ENCODE results near the gene EML4. TPM values are rescaled to one million over a fixed set of nuclear protein-coding genes. Genes with fewer than 3 reads are reported as not detected.

The EML4 gene
- total RNA-seq, 1 donor from 2014 or later: 167 TPM

DNA sequence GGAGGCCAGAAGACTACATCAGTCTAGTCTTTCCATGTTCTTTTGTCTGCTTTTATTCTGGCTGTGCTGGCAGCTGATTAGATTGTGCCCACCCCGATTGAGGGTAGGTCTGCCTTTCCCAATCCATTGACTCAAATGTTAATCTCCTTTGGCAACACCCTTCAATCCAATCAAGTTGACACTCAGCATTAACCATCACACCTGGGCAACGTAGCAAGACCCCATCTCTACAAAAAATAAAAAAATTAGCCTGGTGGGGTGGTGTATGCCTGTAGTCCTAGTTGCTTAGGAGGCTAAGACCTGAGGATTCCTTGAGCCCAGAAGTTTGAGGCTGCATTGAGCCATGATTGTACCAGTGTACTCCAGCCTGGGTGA is 33.5 kb downstream of the EML4 start:
- H3K4me1 ChIP-seq: no peaks in the 10 kb centered on the region
- H3K36me3 ChIP-seq: no peaks in the 10 kb centered on the region
- no peak overlapping the region for H3K27ac ChIP-seq
- peaks cover 6% of the 10 kb centered on the region for H3K9me3 Mint-ChIP-seq
- no peaks in the 10 kb centered on the region for H3K9me3 ChIP-seq (ENCODE audit: low read depth)
- no peak overlapping the region for H3K4me2 ChIP-seq
- H3K4me3 ChIP-seq: no peak overlapping the region
- no peaks in the 10 kb centered on the region for H3K27me3 ChIP-seq
- H3K36me3 Mint-ChIP-seq: peaks cover 1% of the 10 kb centered on the region
- H3K9ac ChIP-seq: no peak overlapping the region
- TF ChIP-seq EZH2 (IDR thresholded peaks at IDR 0.05): no peak
- TF ChIP-seq CTCF (IDR thresholded peaks at IDR 0.05): no peak
- TF ChIP-seq EZH2phosphoT487 (IDR thresholded peaks at IDR 0.05): no peak
- H2AFZ ChIP-seq (replicated peaks): no peak overlapping the region
- peaks cover 99% of the 10 kb centered on the region for H3K79me2 ChIP-seq (ENCODE audit: low read depth)
- DNase-seq (ENCODE audit: low spot score): no peak
- no peak overlapping the region for H3K27ac Mint-ChIP-seq
- no peaks in the 10 kb centered on the region for H3F3A ChIP-seq (ENCODE audit: low read depth)
- no peak overlapping the region for H3K4me3 Mint-ChIP-seq
- peaks cover 74% of the 10 kb centered on the region for H4K20me1 ChIP-seq (ENCODE audit: low read depth)
- peaks cover 2% of the 10 kb centered on the region for H3K27me3 Mint-ChIP-seq (ENCODE audit: insufficient read depth, low read depth)
- no peaks in the 10 kb centered on the region for H3K4me1 Mint-ChIP-seq

GRCh38 chr2:42203792-42204191 is 34.6 kb downstream of the EML4 start:
- TF ChIP-seq EZH2 (IDR thresholded peaks at IDR 0.05) (no peak), EZH2phosphoT487 (IDR thresholded peaks at IDR 0.05) (no peak), CTCF (IDR thresholded peaks at IDR 0.05) (no peak)
- Histone ChIP-seq H3K9ac (no peak overlapping the region), H3K9me3 (ENCODE audit: low read depth) (no peaks in the 10 kb centered on the region), H3K4me2 (no peak overlapping the region), H3K4me3 (no peak overlapping the region), H4K20me1 (ENCODE audit: low read depth) (peaks cover 82% of the 10 kb centered on the region), H3K79me2 (ENCODE audit: low read depth) (peaks cover 97% of the 10 kb centered on the region), H3K27ac (no peak overlapping the region), H3K36me3 (no peaks in the 10 kb centered on the region), H3K4me1 (no peaks in the 10 kb centered on the region), H3F3A (ENCODE audit: low read depth) (no peaks in the 10 kb centered on the region), H3K27me3 (no peaks in the 10 kb centered on the region), H2AFZ (replicated peaks) (no peak overlapping the region)
- H3K4me1 Mint-ChIP-seq: no peaks in the 10 kb centered on the region
- H3K36me3 Mint-ChIP-seq: no peaks in the 10 kb centered on the region
- no peak overlapping the region for H3K27ac Mint-ChIP-seq
- H3K4me3 Mint-ChIP-seq: no peak overlapping the region
- H3K9me3 Mint-ChIP-seq: no peaks in the 10 kb centered on the region
- no peaks in the 10 kb centered on the region for H3K27me3 Mint-ChIP-seq (ENCODE audit: insufficient read depth, low read depth)
- no peak for DNase-seq (ENCODE audit: low spot score)

DNA sequence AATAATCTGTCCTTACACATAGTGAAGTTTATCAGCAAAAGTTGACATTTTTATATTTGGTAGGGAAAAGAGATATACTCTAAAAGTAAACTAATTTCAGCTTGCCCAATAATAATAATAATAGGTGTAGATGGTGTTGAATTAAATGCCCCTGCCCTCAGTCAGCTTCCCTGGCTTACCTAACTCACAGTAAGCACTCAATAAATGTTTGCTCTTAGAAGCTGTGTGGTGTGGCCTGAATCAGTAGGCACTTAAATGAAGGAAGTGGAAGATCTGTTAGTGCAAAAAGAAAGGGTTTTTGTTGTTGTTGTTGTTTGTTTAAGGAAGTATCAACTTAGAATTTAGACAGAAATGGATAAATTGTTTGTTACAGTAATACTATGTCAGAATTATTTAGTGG is 36.2 kb downstream of the EML4 start:
- no peak for DNase-seq (ENCODE audit: low spot score)
- peaks cover 97% of the 10 kb centered on the region for H3K79me2 ChIP-seq (ENCODE audit: low read depth)
- no peaks in the 10 kb centered on the region for H3F3A ChIP-seq (ENCODE audit: low read depth)
- H3K27me3 ChIP-seq: no peaks in the 10 kb centered on the region
- no peaks in the 10 kb centered on the region for H3K36me3 ChIP-seq
- no peak overlapping the region for H3K27ac ChIP-seq
- Mint-ChIP-seq H3K4me1 (no peaks in the 10 kb centered on the region), H3K27ac (no peak overlapping the region), H3K36me3 (peaks cover 2% of the 10 kb centered on the region), H3K27me3 (ENCODE audit: insufficient read depth, low read depth) (no peaks in the 10 kb centered on the region), H3K9me3 (no peaks in the 10 kb centered on the region), H3K4me3 (no peak overlapping the region)
- TF ChIP-seq EZH2phosphoT487 (IDR thresholded peaks at IDR 0.05) (no peak), CTCF (IDR thresholded peaks at IDR 0.05) (no peak), EZH2 (IDR thresholded peaks at IDR 0.05) (no peak)
- H4K20me1 ChIP-seq (ENCODE audit: low read depth): peaks cover 93% of the 10 kb centered on the region
- H2AFZ ChIP-seq (replicated peaks): no peak overlapping the region
- no peaks in the 10 kb centered on the region for H3K4me1 ChIP-seq
- H3K9me3 ChIP-seq (ENCODE audit: low read depth): no peaks in the 10 kb centered on the region
- H3K4me2 ChIP-seq: no peak overlapping the region
- H3K4me3 ChIP-seq: no peak overlapping the region
- no peak overlapping the region for H3K9ac ChIP-seq

Data from neural progenitor cell (in vitro differentiated cells).